Adrenal gland (tissue), 12 donors: ENCODE data around the gene MEPCE. TPM values are rescaled to one million over a fixed set of nuclear protein-coding genes. Genes with fewer than 3 reads are reported as not detected.

Experiments
- DNase-seq, 7 donors: peaks; one replicate each; pipeline ENCODE4 v3.0.0-alpha.2; 2019 to 2020
- H3K27ac ChIP-seq, 5 donors: fragments of 200-600 bp; sonication (generic) in 4 of 5; 1 replicate in 3 of 5; 2 replicates in 2 of 5; pipeline versions ENCODE4 v1.5.1 to v1.8.0; 2016 to 2020; ENCODE audit warnings: mild to moderate bottlenecking in 1 of 5
- H3K27me3 ChIP-seq: fragments of 200-600 bp; 2 replicates; pipeline ENCODE4 v1.8.0; 2021
- H3K36me3 ChIP-seq, 2 donors: fragments of 200-600 bp; replicated peaks in 1 of 2; 1 replicate in 1 of 2; 2 replicates in 1 of 2; pipeline versions ENCODE4 v1.5.1 to v1.8.0; 2018 to 2022
- H3K4me1 ChIP-seq, 2 donors: fragments of 200-600 bp; replicated peaks in 1 of 2; 1 replicate in 1 of 2; 2 replicates in 1 of 2; pipeline versions ENCODE4 v1.5.1 to v1.8.0; 2018 to 2021
- H3K4me3 ChIP-seq, 4 donors: fragments of 200-600 bp; sonication (generic) in 3 of 4; one replicate each; pipeline ENCODE4 v1.5.1; 2016 to 2018
- H3K9me3 ChIP-seq, 3 donors: fragments of 200-600 bp; sonication (generic) in 1 of 3; replicated peaks in 1 of 3; 1 replicate in 2 of 3; 2 replicates in 1 of 3; pipeline versions ENCODE4 v1.5.1 to v1.8.0; 2016 to 2021
- POLR2A ChIP-seq, 2 donors: fragments of 450-650 bp; IDR thresholded peaks; one replicate each; pipeline ENCODE4 v1.6.1; 2017; ENCODE audit warnings: antibody characterized with exemption in 2 of 2, mild to moderate bottlenecking in 2 of 2, moderate library complexity in 1 of 2
- WGBS, 4 donors: extraction: QIAGEN DNeasy Blood & Tissue Kit in 2 of 4; methylation state at CpG; one replicate each; pipeline versions ENCODE4 v1.1.5 to v1.1.7; 2013 to 2017; 5-methylcytosine and 5-hydroxymethylcytosine counted together
- intact Hi-C, 2 donors: fragments of 100-400 bp; cut with DNase I; formaldehyde crosslinking; loops; one replicate each; pipeline versions ENCODE4 v1.14.1 to v1.15.0; 2022 to 2023
- polyA plus RNA-seq, 3 donors: library from polyadenylated mRNA; stranded (reverse); fragments of 200-250 nt in 2 of 3; fragments of 350-450 nt in 1 of 3; fragmentation: Illumina TruSeq in 1 of 3; extraction: RNeasy Lipid Tissue Mini Kit (QIAGEN cat#74804) in 1 of 3; gene quantifications; one replicate each; pipeline ENCODE4 v1.2.3, GENCODE V29; 2013 to 2014
- total RNA-seq, 9 donors: library from RNA; depleted of rRNA in 4 of 9; stranded (reverse); fragments of >200 nt in 4 of 9; fragments of 120-200 nt in 1 of 9; fragmentation: NEBNext Ultra II Directional in 1 of 9; extraction: Animal tissue kit (Norgen Biotek cat#: 25700) in 1 of 9; gene quantifications; one replicate each; pipeline versions ENCODE4 v1.1.0 to v1.2.4, GENCODE V29; 2013 to 2023
- TF ChIP-seq, protein P1 (sequence below), 6 experiments: fragments of 450-650 bp in 4 of 6; fragments of 200-600 bp in 2 of 6; sonication (generic) in 1 of 6; IDR thresholded peaks; 1 replicate in 5 of 6; 2 replicates in 1 of 6; pipeline versions ENCODE4 v1.5.1 to v1.8.0; 2016 to 2021; ENCODE audit warnings: antibody characterized with exemption in 6 of 6, mild to moderate bottlenecking in 2 of 6, moderate library complexity in 1 of 6
- donor health status: healthy with polysubstance abuse.
- donor health status: Bipolar disorder and iron deficiency.
- donor health status: DM: yes; HTN: yes; CAD: no.
- donor health status: DM: no; HTN: no; CAD: no.
- donor health status: DM: no; HTN: no; CAD: no.
- donor health status: DM: yes; HTN: yes; CAD: no.

Gene MEPCE
- total and polyA plus RNA-seq, 12 donors, result 24.8 to 76.8 (median 51.8) TPM

DNA sequence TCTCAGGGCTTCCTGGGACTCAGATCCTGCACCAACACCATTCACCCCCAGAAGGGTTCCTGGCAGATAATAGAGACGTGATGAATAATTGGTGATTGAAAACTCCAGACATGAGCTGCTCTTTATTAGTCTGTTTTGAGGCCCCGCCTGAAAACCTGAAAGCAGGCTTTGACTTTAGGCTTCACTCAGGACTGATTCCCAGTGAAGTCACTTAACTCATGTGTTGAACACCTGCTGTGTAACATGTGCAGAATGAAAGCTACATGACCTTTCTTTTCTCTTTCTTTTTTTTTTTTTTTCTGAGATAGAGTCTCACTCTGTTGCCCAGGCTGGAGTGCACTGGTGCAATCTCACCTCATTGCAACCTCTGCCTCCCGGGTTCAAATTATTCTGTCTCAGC, 25.6 kb downstream of the MEPCE start:
- 91 to 92% (median 92%) methylated on average over 2 to 3 of the region's 3 CpGs for WGBS, 4 donors
- DNase-seq, result no peak
- H3K4me3 ChIP-seq, result no peak overlapping the region
- H3K9me3 ChIP-seq, result no peaks in the 10 kb centered on the region
- TF ChIP-seq, protein P1, sequence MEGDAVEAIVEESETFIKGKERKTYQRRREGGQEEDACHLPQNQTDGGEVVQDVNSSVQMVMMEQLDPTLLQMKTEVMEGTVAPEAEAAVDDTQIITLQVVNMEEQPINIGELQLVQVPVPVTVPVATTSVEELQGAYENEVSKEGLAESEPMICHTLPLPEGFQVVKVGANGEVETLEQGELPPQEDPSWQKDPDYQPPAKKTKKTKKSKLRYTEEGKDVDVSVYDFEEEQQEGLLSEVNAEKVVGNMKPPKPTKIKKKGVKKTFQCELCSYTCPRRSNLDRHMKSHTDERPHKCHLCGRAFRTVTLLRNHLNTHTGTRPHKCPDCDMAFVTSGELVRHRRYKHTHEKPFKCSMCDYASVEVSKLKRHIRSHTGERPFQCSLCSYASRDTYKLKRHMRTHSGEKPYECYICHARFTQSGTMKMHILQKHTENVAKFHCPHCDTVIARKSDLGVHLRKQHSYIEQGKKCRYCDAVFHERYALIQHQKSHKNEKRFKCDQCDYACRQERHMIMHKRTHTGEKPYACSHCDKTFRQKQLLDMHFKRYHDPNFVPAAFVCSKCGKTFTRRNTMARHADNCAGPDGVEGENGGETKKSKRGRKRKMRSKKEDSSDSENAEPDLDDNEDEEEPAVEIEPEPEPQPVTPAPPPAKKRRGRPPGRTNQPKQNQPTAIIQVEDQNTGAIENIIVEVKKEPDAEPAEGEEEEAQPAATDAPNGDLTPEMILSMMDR (IDR thresholded peaks at IDR 0.05), result no peak
- TF ChIP-seq POLR2A (IDR thresholded peaks at IDR 0.05), result no peak
- H3K36me3 ChIP-seq, result no peaks in the 10 kb centered on the region
- intact Hi-C loops, result no loop called here
- peaks cover 0 to 4% of the 10 kb centered on the region in 2 donors for H3K4me1 ChIP-seq
- no peak overlapping the region for H3K27ac ChIP-seq
- H3K27me3 ChIP-seq, result no peaks in the 10 kb centered on the region

DNA sequence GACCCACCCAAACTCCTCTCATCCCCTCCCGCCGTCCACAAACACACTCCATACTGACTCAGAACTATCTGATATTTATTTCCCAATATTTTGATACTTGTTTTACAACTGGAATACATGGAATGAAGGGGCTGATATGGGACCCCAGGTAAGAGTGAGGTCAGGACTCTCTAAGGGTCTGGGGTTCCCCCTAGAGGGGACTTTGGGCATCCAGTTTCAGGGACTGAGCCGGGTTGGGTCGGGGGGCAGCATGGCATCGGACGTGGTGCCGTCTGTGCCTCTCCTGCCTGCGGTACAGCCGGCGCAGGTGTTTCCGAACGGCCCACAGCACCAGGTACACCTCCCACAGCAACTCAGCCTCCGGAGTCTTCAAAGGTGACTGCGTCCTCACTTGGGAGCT, 26.9 kb downstream of the MEPCE start:
- H3K9me3 ChIP-seq, result no peaks in the 10 kb centered on the region
- TF ChIP-seq, protein P1 (IDR thresholded peaks at IDR 0.05), result no peak
- no peak for TF ChIP-seq POLR2A (IDR thresholded peaks at IDR 0.05)
- no peak overlapping the region for H3K27ac ChIP-seq
- H3K4me1 ChIP-seq, result no peaks in the 10 kb centered on the region
- no peaks in the 10 kb centered on the region for H3K36me3 ChIP-seq
- no peak for DNase-seq
- 88 to 92% (median 90%) methylated on average over 11 to 14 of the region's 14 CpGs for WGBS, 4 donors
- H3K4me3 ChIP-seq, result no peak overlapping the region
- intact Hi-C loops, result no loop called here
- H3K27me3 ChIP-seq, result no peaks in the 10 kb centered on the region

DNA sequence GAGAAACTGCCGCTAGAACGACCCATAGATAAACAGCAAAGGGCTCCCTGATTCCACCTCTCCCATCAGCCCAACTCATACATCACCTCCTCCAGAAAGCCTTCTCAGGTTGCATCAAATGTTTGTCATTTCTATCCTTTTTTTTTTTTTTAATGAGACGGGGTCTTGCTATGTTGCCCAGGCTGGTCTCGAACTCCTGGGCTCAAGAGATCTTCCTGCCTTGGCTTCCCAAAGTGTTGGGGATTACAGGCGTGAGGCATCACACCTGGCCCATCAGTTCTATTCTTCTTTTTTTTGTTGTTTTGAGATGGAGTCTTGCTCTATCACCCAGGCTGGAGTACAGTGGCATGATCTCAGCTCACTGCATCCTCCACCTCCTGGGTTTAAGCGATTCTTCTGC, 27.4 kb downstream of the MEPCE start:
- Histone ChIP-seq H3K9me3 (no peaks in the 10 kb centered on the region), H3K27ac (no peak overlapping the region), H3K36me3 (no peaks in the 10 kb centered on the region), H3K27me3 (no peaks in the 10 kb centered on the region), H3K4me3 (no peak overlapping the region), H3K4me1 (no peaks in the 10 kb centered on the region)
- intact Hi-C loops, result no loop called here
- 91 to 97% (median 96%) methylated on average over 6 of the region's 6 CpGs for WGBS, 4 donors
- DNase-seq, result no peak
- TF ChIP-seq, protein P1 (IDR thresholded peaks at IDR 0.05), result no peak
- TF ChIP-seq POLR2A (IDR thresholded peaks at IDR 0.05), result no peak

DNA sequence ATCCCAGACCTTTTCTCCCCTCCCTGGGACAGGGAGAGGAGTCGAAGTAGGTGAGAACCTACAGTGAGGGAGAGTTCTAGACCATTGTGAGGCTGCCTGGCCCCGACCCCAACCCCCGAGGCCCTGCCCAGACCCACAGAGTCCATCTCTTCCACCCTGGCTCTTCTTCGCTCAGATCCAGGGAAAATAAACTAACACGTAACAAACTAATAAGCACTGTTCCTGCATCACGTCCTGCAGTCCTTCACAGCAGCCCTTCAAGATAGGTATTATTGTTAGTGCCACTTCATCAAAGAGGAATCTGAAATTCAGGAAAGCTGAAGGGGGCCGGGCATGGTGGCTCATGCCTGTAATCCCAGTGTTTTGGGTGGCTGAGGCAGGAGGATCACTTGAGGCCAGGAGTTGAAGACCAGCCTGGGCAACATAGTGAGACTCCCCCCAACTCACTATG, 34.6 kb downstream of the MEPCE start, which contains the start of gene SPACDR:
SPACDR (minus strand) TSS at position 51 of the 451 bp plus-strand sequence. CDS start 235 bp downstream, outside the sequence.
- Histone ChIP-seq H3K9me3 (no peaks in the 10 kb centered on the region), H3K4me1 (peaks cover 12 to 15% of the 10 kb centered on the region in 2 donors)

More for the DNA sequence above, 34.6 kb downstream of the MEPCE start, which contains the start of gene SPACDR:
- DNase-seq, result no peak
- H3K36me3 ChIP-seq, result peaks cover 0 to 21% of the 10 kb centered on the region in 2 donors
- intact Hi-C loops, result no loop called here
- H3K27me3 ChIP-seq, result no peaks in the 10 kb centered on the region
- H3K27ac ChIP-seq, result peak within 1 kb of the TSS in 3 of 5 donors; percentile 44 to 75 (median 48)
- TF ChIP-seq, protein P1 (IDR thresholded peaks at IDR 0.05), result no peak
- TF ChIP-seq POLR2A (IDR thresholded peaks at IDR 0.05), result no peak
- no peak within 1 kb of the TSS for H3K4me3 ChIP-seq
- 79 to 90% (median 84%) methylated on average over 7 of the region's 7 CpGs for WGBS, 4 donors
